Inferior parietal cortex (tissue), 1 donor: ENCODE measurements around the gene CT45A2.
"Not testable (repeated sequence)": the region's sequence is repeated elsewhere in the genome, so short reads cannot be mapped to it uniquely, and the experiment has no call there.

ENCODE experiments used
- DNase-seq: peaks from one replicate; pipeline ENCODE4 v3.0.0-alpha.2; 2016; ENCODE audit errors: extremely low spot score

CT45A2 gene, protein sequence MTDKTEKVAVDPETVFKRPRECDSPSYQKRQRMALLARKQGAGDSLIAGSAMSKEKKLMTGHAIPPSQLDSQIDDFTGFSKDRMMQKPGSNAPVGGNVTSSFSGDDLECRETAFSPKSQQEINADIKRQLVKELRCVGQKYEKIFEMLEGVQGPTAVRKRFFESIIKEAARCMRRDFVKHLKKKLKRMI

DNA sequence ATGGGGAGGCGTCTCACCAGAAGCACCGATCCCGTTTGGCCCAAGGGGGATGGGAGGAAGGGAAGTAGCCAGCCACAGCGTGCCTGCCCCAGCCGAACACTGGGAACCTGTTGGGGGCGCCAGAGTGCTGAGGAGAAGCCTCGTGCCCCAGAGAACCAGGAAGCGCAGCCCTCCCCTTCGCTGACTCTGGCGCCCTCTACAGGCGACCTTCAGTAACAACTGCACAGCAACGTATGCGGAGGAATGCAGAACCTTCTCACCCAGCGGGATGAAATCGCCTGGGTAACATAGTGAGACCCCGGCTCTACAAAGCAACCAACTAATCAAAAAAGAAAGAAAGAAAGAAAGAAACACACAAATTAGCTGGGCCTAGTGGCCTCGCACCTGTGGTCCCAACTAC, at the start of gene CT45A2:
Gene CT45A2, minus strand, starts transcription at position 101 of the 400 bp plus-strand sequence. CDS start 3,747 bp downstream, outside the sequence.
- DNase-seq, result not testable (repeated sequence)

GRCh38 chrX:135854438-135854837, 34.6 kb upstream of the CT45A2 start, which contains the start of gene CT45A8:
CT45A8 (minus strand) TSS chrX:135854538; CDS start chrX:135850783, 3,755 bp downstream.
- not testable (repeated sequence) for DNase-seq

- DNase-seq, result not testable (repeated sequence)
These were observed 17.4 kb upstream of the CT45A2 start, which contains the start of gene CT45A7 for GRCh38 chrX:135837180-135837579. CT45A7 (minus strand) TSS chrX:135837280; CDS start chrX:135833533, 3,747 bp downstream.

DNA sequence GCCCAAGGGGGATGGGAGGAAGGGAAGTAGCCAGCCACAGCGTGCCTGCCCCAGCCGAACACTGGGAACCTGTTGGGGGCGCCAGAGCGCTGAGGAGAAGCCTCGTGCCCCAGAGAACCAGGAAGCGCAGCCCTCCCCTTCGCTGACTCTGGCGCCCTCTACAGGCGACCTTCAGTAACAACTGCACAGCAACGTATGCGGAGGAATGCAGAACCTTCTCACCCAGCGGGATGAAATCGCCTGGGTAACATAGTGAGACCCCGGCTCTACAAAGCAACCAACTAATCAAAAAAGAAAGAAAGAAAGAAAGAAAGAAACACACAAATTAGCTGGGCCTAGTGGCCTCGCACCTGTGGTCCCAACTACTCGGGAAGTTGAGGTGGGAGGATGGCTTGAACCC, 17.1 kb downstream of the CT45A2 start, which contains the start of gene CT45A6:
Gene CT45A6, minus strand, starts transcription at position 101 of the 400 bp plus-strand sequence. CDS start 3,794 bp downstream, outside the sequence.
- DNase-seq, result not testable (repeated sequence)

DNA sequence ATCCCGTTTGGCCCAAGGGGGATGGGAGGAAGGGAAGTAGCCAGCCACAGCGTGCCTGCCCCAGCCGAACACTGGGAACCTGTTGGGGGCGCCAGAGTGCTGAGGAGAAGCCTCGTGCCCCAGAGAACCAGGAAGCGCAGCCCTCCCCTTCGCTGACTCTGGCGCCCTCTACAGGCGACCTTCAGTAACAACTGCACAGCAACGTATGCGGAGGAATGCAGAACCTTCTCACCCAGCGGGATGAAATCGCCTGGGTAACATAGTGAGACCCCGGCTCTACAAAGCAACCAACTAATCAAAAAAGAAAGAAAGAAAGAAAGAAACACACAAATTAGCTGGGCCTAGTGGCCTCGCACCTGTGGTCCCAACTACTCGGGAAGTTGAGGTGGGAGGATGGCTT, 34.4 kb downstream of the CT45A2 start, which contains the start of gene CT45A5:
Gene CT45A5, minus strand, starts transcription at position 101 of the 400 bp plus-strand sequence. CDS start 3,774 bp downstream, outside the sequence.
- not testable (repeated sequence) for DNase-seq

DNA sequence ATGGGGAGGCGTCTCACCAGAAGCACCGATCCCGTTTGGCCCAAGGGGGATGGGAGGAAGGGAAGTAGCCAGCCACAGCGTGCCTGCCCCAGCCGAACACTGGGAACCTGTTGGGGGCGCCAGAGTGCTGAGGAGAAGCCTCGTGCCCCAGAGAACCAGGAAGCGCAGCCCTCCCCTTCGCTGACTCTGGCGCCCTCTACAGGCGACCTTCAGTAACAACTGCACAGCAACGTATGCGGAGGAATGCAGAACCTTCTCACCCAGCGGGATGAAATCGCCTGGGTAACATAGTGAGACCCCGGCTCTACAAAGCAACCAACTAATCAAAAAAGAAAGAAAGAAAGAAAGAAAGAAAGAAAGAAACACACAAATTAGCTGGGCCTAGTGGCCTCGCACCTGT, 51.7 kb downstream of the CT45A2 start, which contains the start of gene CT45A3:
Gene CT45A3, minus strand, starts transcription at position 101 of the 400 bp plus-strand sequence. CDS start 3,747 bp downstream, outside the sequence.
- DNase-seq, result not testable (repeated sequence)
